HG03196 (cell line): ENCODE data around the gene MET.

Experiments used
- ATAC-seq: cut with Tn5 transposase; IDR thresholded peaks from one replicate; pipeline ENCODE4 v1.9.1; 2021; ENCODE audit not compliant: unreplicated experiment

MET gene

DNA sequence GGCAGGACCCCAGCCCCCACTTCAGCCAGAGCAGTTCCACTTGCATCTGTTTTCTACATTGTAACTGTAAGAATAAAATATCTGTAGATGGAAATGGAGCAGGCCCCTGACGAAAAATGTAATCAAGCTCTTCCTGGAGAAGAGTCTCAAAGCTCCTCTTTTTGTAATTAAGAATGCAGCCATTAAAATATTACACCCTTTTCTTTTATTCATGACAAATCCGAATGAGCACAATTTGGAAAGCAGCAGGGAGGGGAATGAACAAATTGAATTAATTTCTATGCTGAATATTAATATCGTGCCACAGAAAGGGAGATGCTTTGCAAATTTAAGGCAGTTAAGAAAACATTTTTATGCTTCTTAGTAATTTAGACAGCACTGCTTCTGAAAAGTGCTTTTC is 165.6 kb downstream of the MET start:
- ATAC-seq, result no peak

DNA sequence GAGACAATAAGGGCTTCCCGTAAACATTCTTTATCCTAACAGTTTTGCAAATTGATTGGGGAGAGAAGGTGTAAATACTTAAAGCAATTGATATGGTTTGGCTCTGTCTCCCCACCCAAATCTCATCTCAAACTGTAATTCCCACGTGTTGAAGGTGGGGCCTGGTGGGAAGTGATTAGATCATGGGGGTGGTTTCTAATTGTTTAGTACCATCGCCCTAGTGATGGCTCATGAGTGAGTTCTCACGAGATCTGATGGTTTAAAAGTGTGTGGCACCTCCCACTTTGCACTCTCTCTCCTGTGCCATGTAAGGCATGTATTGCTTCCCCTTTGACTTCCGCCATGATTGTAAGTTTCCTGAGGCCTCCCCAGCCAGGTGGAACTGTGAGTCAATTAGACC is 168.3 kb downstream of the MET start:
- no peak for ATAC-seq

DNA sequence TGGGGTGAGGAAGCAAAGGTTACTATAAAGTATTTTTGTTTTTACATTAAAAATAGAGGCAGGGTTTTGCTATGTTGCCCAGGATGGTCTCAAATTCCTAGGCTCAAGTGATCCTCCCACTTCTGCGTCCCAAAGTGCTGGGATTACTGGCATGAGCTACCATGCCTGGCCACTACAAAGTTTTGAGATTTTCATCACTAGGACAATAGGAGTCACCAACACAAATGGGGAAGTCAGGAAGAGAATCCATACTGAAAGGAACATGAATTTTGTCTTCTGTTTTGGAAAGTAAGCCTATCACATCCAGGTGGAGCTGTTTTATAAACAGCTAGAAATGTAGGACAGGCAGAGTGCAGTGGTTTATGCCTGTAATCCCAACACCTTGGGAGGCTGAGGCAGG is 170.4 kb downstream of the MET start:
- ATAC-seq, result no peak

DNA sequence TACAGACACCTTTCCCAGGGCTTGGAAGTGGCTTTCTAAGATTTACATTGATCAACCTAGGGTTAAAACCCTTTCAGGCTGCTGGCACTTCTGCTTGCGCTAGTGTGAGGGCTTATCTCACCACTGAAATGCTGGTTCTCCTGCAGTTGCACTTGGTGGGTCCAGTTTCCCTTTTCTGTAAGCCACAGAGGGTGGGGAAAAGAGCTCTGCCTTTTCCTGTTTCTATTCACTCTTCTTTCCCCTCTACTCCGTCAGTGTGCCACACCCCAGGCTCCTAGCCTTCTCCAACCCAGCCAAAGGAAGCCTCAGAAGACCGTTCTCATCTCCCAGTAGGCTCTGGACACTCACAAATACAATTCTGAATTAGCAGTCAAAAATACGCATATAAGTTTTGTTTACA is 171.4 kb downstream of the MET start:
- no peak for ATAC-seq
